Mesendoderm (in vitro differentiated cells): ENCODE measurements around the gene CAMTA2.
A peak's percentile ranks its signal among the peaks of the same experiment; 100 is the strongest.

ENCODE experiments used
- DNase-seq: peaks from one replicate; pipeline ENCODE4 v3.0.0; 2013
- H2AK5ac ChIP-seq: 2 replicates; pipeline ENCODE4 v1.6.1; 2013; ENCODE audit warnings: low read length, inconsistent platforms
- H2BK120ac ChIP-seq: 2 replicates; pipeline ENCODE4 v1.6.1; 2013; ENCODE audit warnings: low read depth, mild to moderate bottlenecking, low read length, moderate library complexity, mixed read lengths
- H2BK15ac ChIP-seq: replicated peaks from 2 replicates; pipeline ENCODE4 v1.6.1; 2013; ENCODE audit warnings: low read depth, mild to moderate bottlenecking, moderate library complexity
- H2BK5ac ChIP-seq: 2 replicates; pipeline ENCODE4 v1.6.1; 2013; ENCODE audit warnings: low read length, inconsistent platforms
- H3K18ac ChIP-seq: 2 replicates; pipeline ENCODE4 v1.6.1; 2013; ENCODE audit warnings: mild to moderate bottlenecking, low read length, mixed read lengths
- H3K23ac ChIP-seq: one replicate; pipeline ENCODE4 v1.6.1; 2013; ENCODE audit warnings: low read length
- H3K27ac ChIP-seq: 2 replicates; pipeline ENCODE4 v1.5.1; 2013; ENCODE audit warnings: low read depth, mild to moderate bottlenecking, inconsistent platforms, low read length, moderate library complexity
- H3K27me3 ChIP-seq: 2 replicates; pipeline ENCODE4 v1.6.1; 2013; ENCODE audit warnings: low read length, control low read depth, mild to moderate bottlenecking, inconsistent platforms; ENCODE audit not compliant: insufficient read depth, poor library complexity
- H3K36me3 ChIP-seq: 2 replicates; pipeline ENCODE4 v1.6.1; 2013; ENCODE audit warnings: low read length, inconsistent platforms; ENCODE audit not compliant: control insufficient read depth, insufficient read depth
- H3K4ac ChIP-seq: one replicate; pipeline ENCODE4 v1.6.1; 2013; ENCODE audit warnings: low read depth, mild to moderate bottlenecking, low read length, moderate library complexity
- H3K4me1 ChIP-seq: 2 replicates; pipeline ENCODE4 v1.6.1; 2013; ENCODE audit warnings: low read depth, low read length, inconsistent platforms; ENCODE audit not compliant: control insufficient read depth
- H3K4me2 ChIP-seq: 2 replicates; pipeline ENCODE4 v1.6.1; 2013; ENCODE audit warnings: low read length
- H3K4me3 ChIP-seq: 2 replicates; pipeline ENCODE4 v1.5.1; 2013; ENCODE audit warnings: mild to moderate bottlenecking, low read length
- H3K56ac ChIP-seq: one replicate; pipeline ENCODE4 v1.6.1; 2013; ENCODE audit warnings: low read length
- H3K79me1 ChIP-seq: 2 replicates; pipeline ENCODE4 v1.6.1; 2013; ENCODE audit warnings: low read length, inconsistent platforms
- H3K79me2 ChIP-seq: 2 replicates; pipeline ENCODE4 v1.6.1; 2013; ENCODE audit warnings: mild to moderate bottlenecking, low read length; ENCODE audit not compliant: control insufficient read depth, insufficient read depth
- H3K9ac ChIP-seq: 2 replicates; pipeline ENCODE4 v1.6.1; 2013; ENCODE audit warnings: low read length, inconsistent platforms
- H4K5ac ChIP-seq: one replicate; pipeline ENCODE4 v1.6.1; 2013; ENCODE audit warnings: low read length
- H4K8ac ChIP-seq: one replicate; pipeline ENCODE4 v1.6.1; 2013; ENCODE audit warnings: low read depth, mild to moderate bottlenecking, control low read depth, low read length, moderate library complexity
- WGBS: extraction: QIAGEN DNeasy Blood & Tissue Kit; methylation state at CpG from one replicate; pipeline ENCODE4 v1.1.7; 2013; ENCODE audit warnings: low lambda C conversion rate, missing lambda C conversion rate; ENCODE audit not compliant: insufficient coverage; ENCODE audit errors: extremely low coverage; 5-methylcytosine and 5-hydroxymethylcytosine counted together

CAMTA2 gene

DNA sequence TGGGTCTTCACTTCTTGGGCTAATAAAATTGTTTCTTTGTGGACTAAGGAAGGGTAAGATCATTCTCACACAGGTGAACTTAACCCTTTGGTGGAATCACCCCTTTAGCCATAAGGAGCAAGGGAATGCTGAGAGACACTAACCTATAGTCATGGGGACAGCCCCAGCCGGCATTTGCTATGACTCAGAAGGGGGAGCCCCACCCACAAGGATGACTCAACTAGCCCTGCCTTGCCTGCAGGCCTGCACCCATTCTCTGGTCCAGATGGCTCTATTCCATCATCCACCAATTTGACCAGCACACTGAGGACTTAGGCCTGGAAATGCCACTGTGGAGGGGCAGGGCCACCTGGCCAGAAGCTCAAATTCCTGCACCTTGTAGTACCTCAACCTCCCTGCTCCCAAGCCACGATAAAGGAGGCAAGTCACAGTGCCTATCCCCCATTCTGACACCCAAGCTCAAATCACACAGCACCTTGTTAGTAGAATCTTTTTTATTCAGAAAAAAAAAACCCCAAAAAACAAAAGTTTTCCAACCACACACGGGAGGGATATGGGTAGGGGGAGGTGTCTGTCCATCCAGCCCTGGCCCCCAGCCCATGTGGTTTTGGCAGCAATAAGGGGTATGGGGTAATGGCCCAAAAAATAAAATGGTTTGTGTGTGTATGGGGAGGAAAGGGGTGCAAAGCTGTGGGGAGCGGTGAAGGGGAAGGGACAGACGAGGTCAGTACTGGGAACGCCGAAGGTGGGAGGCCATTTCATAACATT, 42.1 kb downstream of the CAMTA2 start:
- no peak overlapping the region for H4K8ac ChIP-seq
- peaks cover 16% of the 10 kb centered on the region for H3K79me1 ChIP-seq
- no peak overlapping the region for H2AK5ac ChIP-seq
- no CpG with 5 or more reads among the region's 7 CpGs for WGBS
- H4K5ac ChIP-seq, result no peak overlapping the region
- peak overlapping the region; percentile 47 for H3K56ac ChIP-seq
- no peak overlapping the region for H3K18ac ChIP-seq
- H3K4me1 ChIP-seq, result peaks cover 4% of the 10 kb centered on the region
- no peak overlapping the region for H3K23ac ChIP-seq
- no peak overlapping the region for H2BK15ac ChIP-seq
- no peak overlapping the region for H3K4ac ChIP-seq
- no peak overlapping the region for H2BK120ac ChIP-seq
- peaks cover 62% of the 10 kb centered on the region for H3K79me2 ChIP-seq
- peak overlapping the region; percentile 16 for H3K4me2 ChIP-seq
- H3K9ac ChIP-seq, result peak overlapping the region; percentile 84
- H3K27me3 ChIP-seq, result no peaks in the 10 kb centered on the region
- peaks cover 17% of the 10 kb centered on the region for H3K36me3 ChIP-seq
- H3K4me3 ChIP-seq, result no peak overlapping the region
- peak overlapping the region; percentile 26 for H3K27ac ChIP-seq
- peak; percentile 86 for DNase-seq
- no peak overlapping the region for H2BK5ac ChIP-seq

DNA sequence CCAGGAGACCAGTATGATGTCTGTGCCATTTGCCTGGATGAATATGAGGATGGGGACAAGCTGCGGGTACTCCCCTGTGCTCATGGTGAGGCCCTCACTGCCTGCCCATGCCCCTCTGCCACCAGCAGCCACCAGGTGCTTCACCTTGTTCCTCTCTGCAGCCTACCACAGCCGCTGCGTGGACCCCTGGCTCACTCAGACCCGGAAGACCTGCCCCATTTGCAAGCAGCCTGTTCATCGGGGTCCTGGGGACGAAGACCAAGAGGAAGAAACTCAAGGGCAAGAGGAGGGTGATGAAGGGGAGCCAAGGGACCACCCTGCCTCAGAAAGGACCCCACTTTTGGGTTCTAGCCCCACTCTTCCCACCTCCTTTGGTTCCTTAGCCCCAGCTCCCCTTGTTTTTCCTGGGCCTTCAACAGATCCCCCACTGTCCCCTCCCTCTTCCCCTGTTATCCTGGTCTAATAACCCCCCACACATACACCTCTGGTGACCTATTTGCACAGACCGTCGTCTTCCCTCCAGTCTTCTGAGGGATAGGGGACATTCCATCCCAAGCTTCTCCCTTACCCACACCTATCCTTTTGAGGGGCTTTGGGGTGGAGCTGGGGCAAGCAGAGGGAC, 42.8 kb downstream of the CAMTA2 start:
- Histone ChIP-seq H2BK15ac (no peak overlapping the region), H3K56ac (peak overlapping the region; percentile 47), H3K4me3 (no peak overlapping the region), H4K5ac (no peak overlapping the region), H3K27me3 (no peaks in the 10 kb centered on the region), H3K4me1 (peaks cover 4% of the 10 kb centered on the region), H3K23ac (no peak overlapping the region), H3K9ac (peak overlapping the region; percentile 12), H2BK120ac (no peak overlapping the region), H3K4me2 (no peak overlapping the region), H3K79me2 (peaks cover 62% of the 10 kb centered on the region), H3K36me3 (peaks cover 17% of the 10 kb centered on the region), H3K18ac (no peak overlapping the region), H3K4ac (no peak overlapping the region), H2BK5ac (no peak overlapping the region), H3K79me1 (peaks cover 16% of the 10 kb centered on the region), H3K27ac (no peak overlapping the region), H4K8ac (no peak overlapping the region), H2AK5ac (no peak overlapping the region)
- WGBS, result no CpG with 5 or more reads among the region's 8 CpGs
- DNase-seq, result no peak

DNA sequence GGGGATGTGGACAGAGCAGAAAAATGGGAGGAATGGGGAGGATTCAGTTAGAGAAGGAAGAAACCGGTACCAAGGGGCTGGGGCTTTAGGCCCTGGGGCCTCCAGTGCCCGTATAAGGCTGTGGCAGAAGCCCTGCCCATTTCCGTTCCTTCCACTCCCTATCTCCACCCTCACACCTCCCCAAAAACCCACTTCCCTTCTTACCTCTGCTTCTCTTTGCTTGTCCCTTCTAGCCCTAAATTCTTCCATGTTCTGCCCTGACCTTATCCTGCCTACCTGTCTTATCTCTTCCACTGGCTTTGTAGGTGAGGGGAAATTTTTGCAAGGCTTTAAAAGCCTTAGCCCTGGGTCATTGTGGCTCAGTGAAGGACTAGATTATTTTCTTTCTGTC, 43.3 kb downstream of the CAMTA2 start:
- peaks cover 4% of the 10 kb centered on the region for H3K4me1 ChIP-seq
- H2AK5ac ChIP-seq, result no peak overlapping the region
- peak; percentile 27 for DNase-seq
- no CpG with 5 or more reads among the region's 3 CpGs for WGBS
- peak overlapping the region; percentile 12 for H3K9ac ChIP-seq
- peaks cover 17% of the 10 kb centered on the region for H3K36me3 ChIP-seq
- no peak overlapping the region for H4K5ac ChIP-seq
- no peaks in the 10 kb centered on the region for H3K27me3 ChIP-seq
- no peak overlapping the region for H2BK15ac ChIP-seq
- H3K56ac ChIP-seq, result peak overlapping the region; percentile 47
- H3K27ac ChIP-seq, result no peak overlapping the region
- no peak overlapping the region for H3K4me3 ChIP-seq
- no peak overlapping the region for H2BK5ac ChIP-seq
- H3K79me2 ChIP-seq, result peaks cover 63% of the 10 kb centered on the region
- H3K4ac ChIP-seq, result no peak overlapping the region
- H3K79me1 ChIP-seq, result peaks cover 16% of the 10 kb centered on the region
- no peak overlapping the region for H3K18ac ChIP-seq
- no peak overlapping the region for H3K23ac ChIP-seq
- H2BK120ac ChIP-seq, result no peak overlapping the region
- H3K4me2 ChIP-seq, result no peak overlapping the region
- no peak overlapping the region for H4K8ac ChIP-seq

DNA sequence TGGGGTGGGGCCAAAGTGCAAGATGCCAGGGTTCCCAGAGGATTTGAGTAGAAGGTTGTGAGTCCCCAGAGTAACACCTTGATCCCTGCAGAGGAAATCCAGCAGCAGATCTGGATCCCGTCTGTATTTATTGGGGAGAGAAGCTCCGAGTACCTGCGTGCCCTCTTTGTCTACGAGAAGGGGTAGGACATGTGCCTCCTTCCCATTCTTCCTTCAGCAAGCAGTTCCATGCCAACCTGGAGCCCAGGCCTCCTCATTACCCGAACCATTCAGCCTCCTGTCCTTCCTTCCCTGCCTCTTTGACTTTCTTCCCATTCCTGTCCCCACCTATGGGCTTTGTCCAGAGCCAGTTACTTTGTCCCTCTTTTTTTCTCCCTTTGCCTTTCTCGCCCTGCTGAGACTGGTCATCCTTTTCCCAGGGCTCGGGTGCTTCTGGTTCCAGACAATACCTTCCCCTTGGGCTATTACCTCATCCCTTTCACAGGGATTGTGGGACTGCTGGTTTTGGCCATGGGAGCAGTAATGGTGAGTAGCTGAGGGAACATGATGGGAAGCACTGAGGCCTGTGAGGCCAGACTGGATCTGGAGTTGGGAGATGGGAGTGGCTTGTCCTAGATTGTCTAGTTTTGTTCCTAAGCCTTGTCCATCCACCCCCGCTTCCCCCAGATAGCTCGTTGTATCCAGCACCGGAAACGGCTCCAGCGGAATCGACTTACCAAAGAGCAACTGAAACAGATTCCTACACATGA, 44.5 kb downstream of the CAMTA2 start:
- Histone ChIP-seq H3K4me2 (no peak overlapping the region), H3K79me1 (peaks cover 24% of the 10 kb centered on the region), H2BK120ac (no peak overlapping the region), H3K4me3 (no peak overlapping the region), H3K4me1 (peaks cover 8% of the 10 kb centered on the region), H3K56ac (no peak overlapping the region), H4K5ac (no peak overlapping the region), H3K9ac (no peak overlapping the region), H2AK5ac (no peak overlapping the region), H3K79me2 (peaks cover 69% of the 10 kb centered on the region), H3K4ac (no peak overlapping the region), H3K36me3 (peaks cover 17% of the 10 kb centered on the region), H2BK5ac (no peak overlapping the region), H3K18ac (no peak overlapping the region), H3K27me3 (no peaks in the 10 kb centered on the region), H2BK15ac (no peak overlapping the region), H4K8ac (no peak overlapping the region), H3K27ac (no peak overlapping the region), H3K23ac (no peak overlapping the region)
- no CpG with 5 or more reads among the region's 13 CpGs for WGBS
- no peak for DNase-seq

DNA sequence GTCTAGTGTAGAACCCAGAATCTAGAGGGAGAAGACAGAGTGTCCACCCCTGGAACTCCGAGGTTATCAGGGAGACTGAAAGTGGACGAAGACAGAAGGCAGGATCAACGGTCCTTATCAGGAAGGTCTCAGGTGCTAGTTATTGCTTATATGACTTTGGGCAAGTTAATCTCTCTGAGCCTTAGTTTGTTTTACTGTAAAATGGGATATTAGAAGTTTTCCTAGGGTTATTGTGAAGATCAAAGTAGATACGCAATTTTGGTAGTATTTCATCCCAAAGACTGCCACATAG, 46.2 kb downstream of the CAMTA2 start:
- Histone ChIP-seq H3K23ac (no peak overlapping the region), H2BK120ac (no peak overlapping the region), H3K56ac (peak overlapping the region; percentile 97), H3K79me2 (peaks cover 53% of the 10 kb centered on the region), H3K36me3 (peaks cover 10% of the 10 kb centered on the region), H3K4me2 (peak overlapping the region; percentile 87), H3K27me3 (no peaks in the 10 kb centered on the region), H3K9ac (peak overlapping the region; percentile 87), H3K79me1 (peaks cover 23% of the 10 kb centered on the region), H3K27ac (no peak overlapping the region), H3K4me3 (peak overlapping the region; percentile 95), H2BK5ac (no peak overlapping the region), H4K5ac (no peak overlapping the region), H3K4me1 (peaks cover 6% of the 10 kb centered on the region), H4K8ac (no peak overlapping the region), H2AK5ac (no peak overlapping the region), H2BK15ac (no peak overlapping the region), H3K18ac (no peak overlapping the region), H3K4ac (no peak overlapping the region)
- no CpG with 5 or more reads among the region's 4 CpGs for WGBS
- DNase-seq, result no peak
